NCI-H345 treated with DMSO at 0.1 percent for 48 hours (cell line): ENCODE measurements around the gene PUSL1.
A peak's percentile ranks its signal among the peaks of the same experiment; 100 is the strongest.
"Not testable (repeated sequence)": the region's sequence is repeated elsewhere in the genome, so short reads cannot be mapped to it uniquely, and the experiment has no call there.

Experiments
- DNase-seq: peaks from one replicate; lab custom pipeline; 2025; ENCODE audit not compliant: unreplicated experiment; lab: John Stamatoyannopoulos, UW

Gene PUSL1

DNA sequence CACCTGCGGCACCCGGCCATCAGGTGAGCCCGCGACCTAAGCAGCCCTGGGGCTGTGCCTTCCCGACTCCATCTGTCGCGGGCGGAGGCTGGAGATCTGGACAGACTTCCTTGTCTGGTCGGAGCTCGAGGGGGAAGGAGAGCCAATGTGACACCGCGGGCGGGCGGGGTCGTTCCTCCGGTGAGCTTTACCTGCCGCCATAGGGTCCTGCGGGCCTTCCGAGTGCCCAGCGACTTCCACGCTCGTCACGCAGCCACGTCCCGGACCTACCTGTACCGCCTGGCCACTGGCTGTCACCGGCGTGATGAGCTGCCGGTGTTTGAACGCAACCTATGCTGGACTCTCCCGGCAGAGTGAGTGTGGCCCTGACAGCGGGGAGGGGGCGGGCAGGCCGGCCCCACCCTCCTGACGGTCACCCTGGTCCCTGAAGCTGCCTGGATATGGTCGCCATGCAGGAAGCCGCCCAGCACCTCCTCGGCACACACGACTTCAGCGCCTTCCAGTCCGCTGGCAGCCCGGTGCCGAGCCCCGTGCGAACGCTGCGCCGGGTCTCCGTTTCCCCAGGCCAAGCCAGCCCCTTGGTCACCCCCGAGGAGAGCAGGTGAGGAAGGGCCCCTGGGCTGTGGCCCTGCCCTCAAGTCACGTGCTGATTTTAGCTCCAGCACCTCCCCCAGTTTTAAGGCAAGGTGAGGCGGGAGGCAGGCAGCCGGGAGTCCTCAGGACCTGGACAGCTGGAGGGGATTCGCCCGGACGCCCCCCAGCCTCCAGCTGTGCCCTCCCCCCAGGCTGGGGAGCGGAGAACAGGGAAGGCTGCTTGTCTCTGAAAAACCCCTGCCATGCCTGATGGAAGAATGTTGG, 1.1 kb downstream of the PUSL1 start:
- no peak for DNase-seq

DNA sequence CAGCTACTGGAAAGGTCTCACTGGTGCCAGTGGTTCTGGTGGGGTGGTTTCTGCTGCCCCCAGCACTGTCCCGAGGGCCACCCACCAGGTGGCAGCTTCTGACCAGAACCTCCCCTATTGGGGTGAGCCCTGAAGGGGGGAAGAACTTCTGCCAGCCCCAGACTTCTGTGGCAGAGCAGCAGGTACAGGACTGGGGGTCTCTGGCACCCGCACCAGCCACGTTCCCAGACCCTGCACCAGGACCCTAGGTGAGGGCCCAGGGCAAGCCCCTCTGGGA, 1.6 kb downstream of the PUSL1 start:
- no peak for DNase-seq

DNA sequence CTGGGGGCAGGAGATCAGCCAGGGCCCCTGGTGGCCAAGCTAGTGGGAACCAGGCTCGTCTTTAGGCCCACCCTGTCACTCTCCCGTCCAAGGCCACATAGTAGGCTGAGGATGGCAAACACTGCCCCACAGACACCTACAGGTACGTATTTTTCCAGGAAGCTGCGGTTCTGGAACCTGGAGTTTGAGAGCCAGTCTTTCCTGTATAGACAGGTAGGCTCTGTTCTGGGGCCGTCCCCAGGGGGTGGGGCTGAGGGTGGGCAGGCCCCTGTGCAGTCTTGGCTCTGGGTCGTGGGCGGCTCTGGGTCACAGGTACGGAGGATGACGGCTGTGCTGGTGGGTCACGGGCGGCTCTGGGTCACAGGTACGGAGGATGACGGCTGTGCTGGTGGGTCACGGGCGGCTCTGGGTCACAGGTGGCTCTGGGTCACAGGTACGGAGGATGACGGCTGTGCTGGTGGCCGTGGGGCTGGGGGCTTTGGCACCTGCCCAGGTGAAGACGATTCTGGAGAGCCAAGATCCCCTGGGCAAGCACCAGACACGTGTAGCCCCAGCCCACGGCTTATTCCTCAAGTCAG, 2.2 kb downstream of the PUSL1 start:
- no peak for DNase-seq

DNA sequence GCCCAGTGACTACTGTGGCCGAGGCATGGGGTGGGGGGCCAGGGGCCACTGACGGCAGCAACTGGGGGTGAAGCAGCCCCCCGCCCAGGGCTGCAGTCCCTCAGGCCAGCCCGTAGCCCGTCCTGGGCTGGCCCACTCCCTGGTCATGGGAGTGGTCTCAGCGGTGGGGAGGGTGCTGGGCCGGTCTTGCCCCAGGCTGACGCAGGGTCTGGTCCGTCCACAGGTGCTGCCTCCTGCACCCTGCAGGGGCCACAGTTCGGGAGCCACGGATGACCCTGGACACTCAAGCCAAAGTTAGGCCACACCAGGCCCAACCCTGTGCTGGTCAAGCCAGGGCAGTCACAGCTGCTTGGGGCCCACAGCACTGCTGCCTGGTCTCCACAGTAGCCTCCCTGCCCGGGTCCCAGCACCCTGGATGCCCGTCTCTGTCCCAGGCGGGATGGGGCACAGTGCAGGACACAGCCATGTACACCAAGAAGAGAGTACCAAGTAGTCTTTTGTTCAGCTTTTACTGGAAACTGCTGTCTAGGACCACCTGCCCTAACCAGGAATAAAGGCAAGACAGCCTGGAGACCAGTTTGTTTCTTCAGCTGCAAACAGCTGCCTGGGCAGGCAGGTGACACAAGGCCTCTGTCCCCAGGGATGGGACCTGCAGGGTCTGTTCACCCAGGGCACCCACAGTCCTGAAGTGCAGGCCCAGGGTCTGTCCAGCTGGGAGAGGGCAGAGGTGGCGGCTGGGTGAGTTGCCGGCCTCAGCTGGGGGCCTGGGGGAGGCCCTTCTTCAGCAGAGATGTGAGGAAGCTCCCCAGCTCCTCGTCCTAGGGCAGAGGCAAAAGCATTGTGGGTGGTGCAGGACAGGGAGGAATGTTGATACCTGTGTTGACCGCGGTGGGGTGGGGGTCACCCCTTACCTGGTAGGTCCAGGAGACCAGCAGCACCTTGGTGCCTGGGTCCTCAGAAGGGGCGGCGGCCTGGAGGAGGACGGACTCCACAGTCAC, 3.0 kb downstream of the PUSL1 start:
- DNase-seq = no peak

DNA sequence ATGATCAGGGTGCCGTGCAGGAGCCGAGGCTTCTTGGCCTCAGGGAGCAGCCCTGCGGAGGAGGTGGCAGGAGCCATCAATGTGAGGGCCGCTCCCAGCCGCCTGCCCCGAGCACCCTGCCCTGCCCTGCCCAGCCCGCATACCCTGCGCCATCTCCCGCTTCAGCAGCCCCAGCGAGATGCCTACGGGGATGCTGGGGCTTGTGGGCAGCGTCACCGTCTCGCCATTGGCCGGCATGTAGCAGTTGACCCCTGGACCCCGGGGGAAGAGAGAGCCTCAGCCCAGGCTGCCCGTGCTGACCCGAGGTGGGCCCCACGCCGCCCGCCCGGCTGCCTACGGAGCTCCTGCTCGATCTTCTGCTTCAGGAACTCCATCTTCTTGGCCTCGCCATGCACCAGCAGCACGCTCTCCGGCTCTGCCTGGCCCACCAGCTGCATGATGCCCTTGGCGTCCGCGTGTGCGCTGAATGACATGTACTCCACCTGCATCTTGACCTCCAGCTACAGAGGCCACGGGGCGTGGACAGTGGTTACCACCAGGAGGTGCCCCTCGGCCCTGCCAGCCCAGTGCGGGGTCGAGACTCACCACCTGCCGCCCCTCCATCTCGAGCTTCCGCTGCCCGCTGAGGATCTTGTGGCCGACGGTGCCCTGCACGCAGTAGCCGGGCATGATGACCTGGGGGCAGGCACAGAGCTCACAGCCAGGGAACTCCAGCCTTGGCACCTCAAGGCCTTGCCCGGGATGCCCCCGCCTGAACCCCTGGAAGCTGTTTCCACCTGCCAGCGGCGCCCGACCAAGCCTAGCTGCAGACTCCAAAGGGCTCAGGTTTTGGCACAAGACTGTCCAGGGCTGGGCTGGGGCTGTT, 4.3 kb downstream of the PUSL1 start:
- DNase-seq = no peak

DNA sequence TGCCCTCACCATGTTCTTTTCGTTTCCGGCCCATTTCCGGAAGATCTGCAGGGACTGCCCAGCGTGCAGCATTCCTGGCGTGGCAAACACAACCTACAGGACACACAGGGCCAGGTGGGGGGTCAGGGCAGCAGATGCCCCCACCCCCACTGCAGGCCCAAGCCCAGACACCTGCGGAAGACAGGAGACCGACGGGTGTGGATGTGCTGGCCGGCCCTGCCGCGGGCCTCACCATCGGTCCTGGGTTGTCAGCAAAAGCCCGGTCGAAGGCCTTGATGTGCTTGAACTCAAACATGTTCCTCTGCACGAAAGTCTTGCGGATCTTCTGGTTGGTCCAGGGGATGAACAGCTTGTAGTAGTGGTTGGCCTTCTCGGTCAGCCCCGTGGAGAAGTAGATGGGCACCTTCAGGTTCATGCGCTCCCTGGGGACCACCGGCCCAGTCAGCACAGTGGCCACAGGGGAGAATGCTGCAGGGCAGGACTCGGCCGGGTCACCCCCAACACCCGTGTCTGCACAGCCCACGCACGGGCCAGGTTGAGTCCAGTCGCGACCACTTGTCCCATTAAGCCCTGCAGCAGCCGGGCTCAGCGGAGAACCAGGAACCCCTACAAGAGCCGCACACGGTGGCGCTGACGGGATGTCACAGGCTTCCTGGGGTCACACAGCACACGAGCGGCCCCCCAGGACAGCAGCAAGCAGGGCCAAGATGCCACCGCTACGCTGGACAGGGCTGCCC, 5.3 kb downstream of the PUSL1 start:
- no peak for DNase-seq

DNA sequence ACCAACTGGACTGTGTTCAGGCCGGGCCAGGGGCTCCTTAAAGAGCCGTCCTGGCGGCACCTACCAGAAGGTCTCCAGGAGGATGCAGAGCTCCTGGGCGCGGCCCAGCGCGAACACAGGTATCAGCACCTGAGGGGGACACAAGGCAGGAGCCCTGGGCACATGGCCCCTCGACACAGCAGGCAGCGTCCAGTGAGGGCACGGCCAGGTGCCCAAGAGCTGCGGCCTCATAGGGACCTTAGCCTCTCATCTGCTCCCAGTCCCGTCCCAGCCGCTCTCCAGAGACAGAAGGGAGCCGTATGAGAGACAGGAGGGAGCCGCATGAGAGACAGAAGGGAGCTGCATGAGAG, 5.8 kb downstream of the PUSL1 start:
- DNase-seq = no peak

DNA sequence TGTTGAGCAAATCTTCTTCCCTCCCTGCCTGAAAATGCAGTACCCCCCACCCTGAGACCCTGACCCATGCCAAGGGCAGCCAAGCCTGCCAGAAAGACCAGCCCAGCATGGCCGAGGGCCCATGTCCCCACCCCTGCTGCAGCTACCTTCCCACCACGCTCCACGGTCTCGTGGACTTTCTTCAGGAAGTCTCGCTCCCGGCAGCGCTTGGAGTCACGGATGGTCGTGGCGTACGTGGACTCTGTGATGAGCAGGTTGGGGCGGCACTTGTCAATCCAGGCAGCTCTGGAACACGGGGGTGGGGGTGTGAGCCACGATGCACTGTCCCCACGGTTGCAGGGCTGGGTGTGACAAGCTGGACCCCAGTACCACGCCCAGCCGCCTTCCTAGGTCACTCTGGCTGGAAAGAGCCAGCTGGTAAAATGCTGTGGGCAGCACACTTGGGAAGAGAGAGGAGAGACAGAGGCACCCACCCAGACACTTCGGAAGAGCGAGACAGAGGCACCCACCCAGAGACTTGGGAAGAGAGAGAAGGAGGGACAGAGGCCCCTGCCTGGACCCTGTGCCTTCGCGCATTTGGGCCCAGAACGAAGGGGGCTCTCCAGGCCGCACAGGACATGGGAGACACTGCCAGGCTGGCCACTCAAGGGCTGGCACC, 6.4 kb downstream of the PUSL1 start:
- DNase-seq = no peak

DNA sequence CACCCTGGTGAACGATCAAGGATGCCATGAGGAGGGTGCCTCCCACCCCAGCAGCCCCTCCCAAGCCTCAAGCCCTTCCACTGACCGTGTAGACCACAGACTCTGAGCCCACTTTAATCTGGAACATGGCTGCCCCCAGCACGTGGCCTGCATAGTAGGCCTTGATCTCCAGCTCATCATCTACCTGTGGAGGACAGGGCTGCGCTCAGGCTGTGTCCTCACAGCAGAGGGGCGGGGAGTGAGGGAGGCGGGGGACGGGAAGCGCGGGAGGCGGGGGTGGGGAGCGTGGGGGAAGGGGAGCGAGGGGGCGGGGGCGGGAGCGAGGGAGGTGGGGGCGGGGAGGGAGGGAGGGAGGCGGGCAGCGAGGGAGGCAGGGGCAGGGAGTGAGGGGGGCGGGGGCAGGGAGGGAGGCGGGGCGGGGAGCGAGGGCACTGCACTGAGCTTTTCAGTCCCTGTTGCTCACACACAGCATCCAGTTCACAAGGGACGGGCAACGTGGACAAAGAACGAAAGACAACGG, 7.1 kb downstream of the PUSL1 start:
- DNase-seq = no peak

DNA sequence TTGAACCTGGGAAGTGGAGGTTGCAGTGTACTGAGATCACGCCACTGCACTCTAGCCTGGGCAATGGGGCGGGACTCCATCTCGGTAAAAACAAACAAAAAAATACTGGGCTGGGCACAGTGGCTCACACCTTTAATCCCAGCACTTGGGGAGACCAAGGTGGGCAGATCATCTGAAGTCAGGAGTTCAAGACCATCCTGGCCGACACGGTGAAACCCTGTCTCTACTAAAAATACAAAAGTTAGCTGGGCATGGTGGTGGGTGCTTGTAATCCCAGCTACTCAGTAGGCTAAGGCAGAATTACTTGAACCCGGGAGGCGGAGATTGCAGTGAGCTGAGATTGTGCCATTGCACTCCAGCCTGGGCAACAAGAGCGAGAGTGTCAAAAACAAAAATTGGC, 7.8 kb downstream of the PUSL1 start:
- DNase-seq = not testable (repeated sequence)

DNA sequence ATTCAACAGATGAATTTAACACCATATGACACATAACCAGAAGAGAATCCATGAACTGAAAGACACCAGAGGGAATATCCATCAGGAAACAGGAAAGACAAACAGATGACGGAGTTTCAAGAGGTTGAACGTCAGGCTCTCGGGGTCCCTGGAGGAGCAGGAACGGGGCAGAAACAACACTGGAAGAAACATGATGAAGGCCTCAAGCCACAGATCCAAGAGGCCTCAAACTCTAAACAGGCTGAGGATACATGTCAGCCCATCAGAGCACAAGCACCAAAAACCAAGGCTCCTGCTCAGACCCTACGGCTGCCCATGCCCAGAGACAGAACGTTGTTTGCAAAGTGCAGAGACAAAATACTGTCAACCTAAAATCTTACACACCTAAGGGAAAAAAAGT, 9.0 kb downstream of the PUSL1 start:
- no peak for DNase-seq

DNA sequence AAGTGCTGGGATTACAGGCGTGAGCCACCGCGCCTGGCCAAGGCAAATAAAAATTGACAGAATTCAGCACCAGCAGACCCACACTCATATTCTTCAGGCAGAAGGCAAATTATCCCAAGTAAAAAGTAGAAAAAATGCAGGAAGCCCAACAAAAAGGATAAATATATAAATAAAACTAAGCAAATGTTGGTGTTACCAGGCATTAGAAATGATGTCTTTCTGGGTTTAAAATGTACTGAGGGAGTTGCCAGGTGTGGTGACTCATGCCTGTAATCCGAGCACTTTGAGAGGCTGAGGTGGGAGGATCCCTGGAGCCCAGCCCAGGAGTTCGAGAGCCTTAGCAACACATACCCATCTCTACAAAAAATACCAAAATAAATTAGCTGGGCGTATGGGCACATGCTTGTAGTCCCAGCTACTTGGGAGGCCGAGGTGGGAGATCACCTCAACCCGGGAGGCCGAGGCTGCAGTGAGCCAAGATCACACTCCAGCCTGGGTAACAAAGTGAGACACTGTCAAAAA, 9.8 kb downstream of the PUSL1 start:
- DNase-seq = peak; percentile 32

DNA sequence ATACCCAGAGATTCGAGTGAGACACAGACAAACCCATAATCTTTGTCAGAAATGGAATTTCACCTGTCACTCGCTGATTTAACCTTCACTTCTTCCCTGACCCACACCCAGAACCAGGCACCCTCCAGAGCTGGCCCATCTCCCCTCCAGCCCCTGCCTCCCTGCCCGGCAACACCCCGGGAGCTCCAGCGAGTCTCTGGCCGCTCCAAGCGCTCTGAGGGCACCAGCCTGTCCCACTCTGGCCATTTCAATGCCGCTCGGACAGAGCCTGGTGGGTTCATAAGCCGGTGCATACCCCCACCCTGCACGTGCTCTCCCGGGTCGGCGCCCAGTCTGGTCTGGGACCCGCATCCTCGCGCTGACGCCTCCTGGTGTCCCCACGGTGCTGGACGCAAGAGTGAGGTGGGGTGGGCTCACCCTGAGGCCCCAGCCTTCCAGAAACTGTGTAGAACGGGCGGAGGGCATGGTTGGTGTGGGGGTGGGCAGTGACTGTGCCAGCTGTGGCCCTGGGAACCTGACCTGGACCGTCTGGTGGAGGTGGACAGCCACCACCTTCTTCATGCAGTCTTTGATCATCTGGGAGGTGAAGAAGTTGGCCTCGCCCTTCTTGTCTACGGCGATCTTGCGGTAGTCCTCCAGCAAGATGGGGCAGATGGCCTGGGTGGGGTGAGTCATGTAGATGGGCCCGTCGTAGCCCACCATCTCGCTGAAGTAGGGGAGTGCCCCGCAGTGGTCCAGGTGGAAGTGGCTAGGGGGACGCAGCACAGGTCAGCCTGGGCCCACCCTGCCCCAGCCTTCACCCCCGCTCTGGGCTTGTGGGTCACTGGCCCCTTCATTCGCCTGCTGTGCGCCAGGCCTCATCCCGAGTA, 10.6 kb downstream of the PUSL1 start:
- no peak for DNase-seq

DNA sequence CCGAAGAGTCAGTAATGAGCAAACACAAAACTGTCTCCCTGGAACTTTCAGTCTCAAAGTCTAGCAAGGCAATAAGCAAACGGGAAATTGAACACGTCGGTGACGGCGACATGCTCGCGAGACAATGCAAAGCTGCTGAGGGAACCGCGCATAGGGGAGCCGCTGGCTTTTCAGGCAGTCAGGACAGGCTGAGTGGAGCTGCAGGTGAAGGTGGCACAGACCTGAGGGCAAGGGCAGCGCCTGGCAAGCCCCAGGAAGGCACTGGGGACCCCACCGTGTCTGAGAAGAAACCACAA, 11.2 kb downstream of the PUSL1 start:
- DNase-seq = no peak

DNA sequence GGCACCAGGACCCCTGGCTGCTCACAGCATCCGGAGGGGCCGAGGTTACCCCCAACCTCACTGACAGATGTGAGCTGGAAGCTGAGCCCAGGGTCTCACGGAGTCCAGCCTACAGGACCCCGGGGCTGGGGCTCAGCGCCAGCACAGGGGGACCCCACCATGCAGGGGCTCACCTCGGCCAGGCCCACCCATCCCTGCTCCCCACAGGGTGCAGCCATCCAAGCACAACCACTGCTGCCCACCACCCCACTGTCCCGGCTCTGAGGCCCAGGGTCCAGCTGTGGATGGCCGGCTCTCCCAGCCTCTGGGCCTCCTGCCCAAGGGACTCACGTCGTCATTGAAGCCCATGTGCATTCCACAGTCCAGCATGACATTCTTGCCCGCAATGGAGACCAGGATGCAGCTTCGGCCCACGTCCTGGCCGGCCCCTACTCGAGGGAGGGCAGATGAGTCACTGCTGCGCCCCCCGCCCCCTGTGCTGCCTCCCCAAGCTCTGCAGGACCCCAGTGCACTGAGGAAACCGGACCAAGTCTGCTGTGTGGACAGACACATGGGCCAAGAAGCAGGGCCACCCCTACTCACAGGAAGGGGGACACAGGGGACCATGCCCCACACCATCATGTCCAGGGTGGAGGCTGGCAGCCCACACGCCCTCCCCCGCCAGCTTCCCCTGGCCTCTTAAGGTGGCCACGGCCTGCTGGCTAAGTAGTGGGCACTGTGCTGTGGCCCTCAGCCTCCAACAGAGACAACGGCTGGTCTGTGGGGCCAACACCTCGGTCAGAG, 12.5 kb downstream of the PUSL1 start:
- DNase-seq = no peak

DNA sequence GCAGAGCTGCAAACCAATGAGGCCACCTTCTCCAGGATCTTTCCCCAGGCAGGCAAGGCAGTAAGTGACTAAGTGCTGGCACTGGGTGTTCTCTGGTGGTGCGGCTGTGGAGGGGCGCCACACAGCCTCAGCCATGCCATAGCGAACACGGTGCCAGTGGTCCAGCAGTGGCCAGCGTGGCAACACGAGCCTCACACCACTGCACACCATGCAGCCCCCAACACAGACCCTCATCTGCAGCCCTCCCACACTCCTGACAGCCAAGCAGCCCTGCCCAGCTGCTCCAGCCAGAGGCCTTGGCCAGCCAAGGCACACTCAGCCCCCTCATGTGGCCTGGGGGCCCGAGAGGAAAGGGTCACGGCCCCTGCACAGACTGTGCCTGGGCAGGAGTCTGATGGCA, 13.1 kb downstream of the PUSL1 start:
- DNase-seq = no peak

DNA sequence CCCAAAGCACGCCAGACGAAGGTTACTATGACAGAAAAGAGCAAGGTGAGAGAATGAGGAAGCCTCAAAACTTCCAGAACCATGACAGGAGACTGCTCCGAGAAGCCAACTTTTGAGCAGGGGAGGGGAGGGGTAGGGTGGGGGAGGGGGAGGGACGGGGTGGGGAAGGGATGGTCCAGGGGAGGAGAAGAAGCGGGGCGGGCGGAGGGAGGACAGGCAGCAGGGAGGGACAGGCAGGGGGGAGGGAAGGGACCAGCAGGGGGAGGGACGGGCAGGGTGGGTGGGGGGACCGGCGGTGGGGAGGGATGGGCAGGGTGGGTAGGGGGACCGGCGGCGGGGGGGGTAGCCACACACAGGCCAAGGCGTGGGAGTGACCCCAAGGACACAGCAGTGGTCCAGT, 14.0 kb downstream of the PUSL1 start:
- DNase-seq = no peak

DNA sequence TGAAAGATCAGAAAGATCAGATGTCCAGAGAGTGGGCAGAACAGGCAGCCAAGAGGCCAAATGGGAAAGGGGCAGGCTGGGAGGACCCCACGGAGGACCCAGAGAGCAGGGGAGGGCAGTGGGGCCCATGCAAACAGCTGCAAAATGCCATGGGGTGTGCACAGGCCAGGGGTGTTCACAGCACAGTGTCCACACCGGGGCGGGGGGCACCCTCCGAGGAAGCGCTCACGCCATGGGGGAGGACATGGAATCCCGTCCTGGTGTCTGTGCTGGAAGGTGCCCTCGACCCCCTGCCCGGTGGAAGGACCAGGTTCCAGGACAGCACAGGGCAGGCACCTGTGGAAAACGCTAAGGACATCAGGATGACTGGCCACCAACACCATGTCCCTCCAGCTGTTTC, 14.6 kb downstream of the PUSL1 start:
- no peak for DNase-seq
